WTC11 (cell line): ENCODE results near the gene ACTA2. TPM values are rescaled to one million over a fixed set of nuclear protein-coding genes. Genes with fewer than 3 reads are reported as not detected.

Source experiments
- ATAC-seq: fragments of 200-7000 bp; cut with Tn5 transposase; 2 replicates; pipeline ENCODE4 v1.10.0; 2021; ENCODE audit warnings: mild to moderate bottlenecking, moderate library complexity
- CTCF ChIA-PET: fragments of 300-600 bp; sonication (Branson Sonifier 250); formaldehyde crosslinking; loops from one replicate; lab custom pipeline; 2021; ENCODE audit warnings: antibody characterized with exemption; lab: Charles Lee
- POLR2A ChIA-PET: fragments of 350-600 bp; sonication (Branson Sonifier 250); formaldehyde crosslinking; loops from one replicate; lab custom pipeline; 2021; ENCODE audit warnings: antibody characterized with exemption; lab: Charles Lee
- DNase-seq: peaks from one replicate; pipeline ENCODE4 v3.0.0; 2021; ENCODE audit warnings: low spot score
- H3K27ac Mint-ChIP-seq: 2 replicates; pipeline ENCODE4 v1.8.0; 2021; ENCODE audit warnings: mixed read lengths
- H3K27me3 Mint-ChIP-seq: 2 replicates; pipeline ENCODE4 v1.8.0; 2021; ENCODE audit warnings: low read depth, mild to moderate bottlenecking, moderate library complexity, mixed read lengths
- H3K36me3 Mint-ChIP-seq: 2 replicates; pipeline ENCODE4 v1.8.0; 2021; ENCODE audit warnings: mixed read lengths
- H3K4me1 Mint-ChIP-seq: 2 replicates; pipeline ENCODE4 v1.8.0; 2022; ENCODE audit warnings: mixed read lengths
- H3K4me3 Mint-ChIP-seq: 2 replicates; pipeline ENCODE4 v1.8.0; 2021; ENCODE audit warnings: mild to moderate bottlenecking, moderate library complexity, mixed read lengths
- H3K9me3 Mint-ChIP-seq: 2 replicates; pipeline ENCODE4 v1.8.0; 2021; ENCODE audit warnings: mixed read lengths
- ARID4B ChIP-seq: sonication (generic); formaldehyde crosslinking; IDR thresholded peaks from 2 replicates; pipeline ENCODE4 v1.8.0; 2023; ENCODE audit warnings: missing genetic modification reagents, mild to moderate bottlenecking, borderline replicate concordance
- CREM ChIP-seq: sonication (generic); formaldehyde crosslinking; IDR thresholded peaks from 2 replicates; pipeline ENCODE4 v1.8.1; 2022; ENCODE audit warnings: mild to moderate bottlenecking, missing genetic modification reagents, moderate library complexity
- ELF4 ChIP-seq: sonication (generic); formaldehyde crosslinking; IDR thresholded peaks from 2 replicates; pipeline ENCODE4 v1.8.1; 2022; ENCODE audit warnings: low read depth, mild to moderate bottlenecking, moderate library complexity, missing genetic modification reagents
- ERG ChIP-seq: fragments of 250-450 bp; sonication (Bioruptor Pico); IDR thresholded peaks from 2 replicates; pipeline ENCODE4 v1.8.0; 2021; ENCODE audit warnings: mild to moderate bottlenecking
- ESRRA ChIP-seq: sonication (generic); formaldehyde crosslinking; IDR thresholded peaks from 2 replicates; pipeline ENCODE4 v1.8.1; 2022; ENCODE audit warnings: mild to moderate bottlenecking, missing genetic modification reagents, borderline replicate concordance
- FOXK1 ChIP-seq: sonication (generic); formaldehyde crosslinking; IDR thresholded peaks from 2 replicates; pipeline ENCODE4 v1.8.0; 2022; ENCODE audit warnings: mild to moderate bottlenecking, moderate library complexity, missing genetic modification reagents
- GTF2I ChIP-seq: fragments of 250-450 bp; sonication (Bioruptor Pico); conservative IDR thresholded peaks from 2 replicates; pipeline ENCODE4 v1.4.0; 2021; ENCODE audit warnings: mild to moderate bottlenecking
- MAX ChIP-seq: sonication (generic); formaldehyde crosslinking; IDR thresholded peaks from 2 replicates; pipeline ENCODE4 v1.8.0; 2022; ENCODE audit warnings: mild to moderate bottlenecking, missing genetic modification reagents
- MLX ChIP-seq: sonication (generic); formaldehyde crosslinking; IDR thresholded peaks from 2 replicates; pipeline ENCODE4 v1.8.1; 2023; ENCODE audit warnings: mild to moderate bottlenecking, missing genetic modification reagents, moderate library complexity
- NFE2L1 ChIP-seq: sonication (generic); formaldehyde crosslinking; IDR thresholded peaks from 2 replicates; pipeline ENCODE4 v1.8.1; 2023; ENCODE audit warnings: missing genetic modification reagents
- NR1H2 ChIP-seq: sonication (generic); formaldehyde crosslinking; IDR thresholded peaks from 2 replicates; pipeline ENCODE4 v1.9.0; 2021; ENCODE audit warnings: mild to moderate bottlenecking, moderate library complexity, missing genetic modification reagents
- RELA ChIP-seq: sonication (generic); formaldehyde crosslinking; IDR thresholded peaks from 2 replicates; pipeline ENCODE4 v1.8.1; 2022; ENCODE audit warnings: missing genetic modification reagents, mild to moderate bottlenecking, borderline replicate concordance
- RORB ChIP-seq: fragments of 250-450 bp; sonication (Bioruptor Pico); IDR thresholded peaks from 2 replicates; pipeline ENCODE4 v1.9.0; 2021; ENCODE audit warnings: mild to moderate bottlenecking
- SMAD3 ChIP-seq: sonication (generic); formaldehyde crosslinking; IDR thresholded peaks from 2 replicates; pipeline ENCODE4 v1.8.0; 2022; ENCODE audit warnings: missing genetic modification reagents, mild to moderate bottlenecking, borderline replicate concordance
- ZMAT4 ChIP-seq: fragments of 250-450 bp; sonication (Bioruptor Pico); IDR thresholded peaks from 2 replicates; pipeline ENCODE4 v1.9.0; 2021; ENCODE audit warnings: mild to moderate bottlenecking
- ZNF317 ChIP-seq: sonication (generic); formaldehyde crosslinking; IDR thresholded peaks from 2 replicates; pipeline ENCODE4 v1.8.1; 2023; ENCODE audit warnings: low read depth, mild to moderate bottlenecking, moderate library complexity, missing genetic modification reagents, borderline replicate concordance
- ZNF416 ChIP-seq: fragments of 250-450 bp; sonication (Bioruptor Pico); IDR thresholded peaks from 2 replicates; pipeline ENCODE4 v1.9.0; 2021; ENCODE audit warnings: mild to moderate bottlenecking, inconsistent platforms
- ZNF532 ChIP-seq: fragments of 250-450 bp; sonication (Bioruptor Pico); IDR thresholded peaks from 2 replicates; pipeline ENCODE4 v1.9.0; 2021; ENCODE audit warnings: mild to moderate bottlenecking, borderline replicate concordance
- total RNA-seq: library from RNA; stranded (reverse); gene quantifications from 3 replicates; pipeline ENCODE4 v1.2.3, GENCODE V29; 2021

The ACTA2 gene
- total RNA-seq, 1 experiment from 2014 or later, result 4.4 TPM

- POLR2A ChIA-PET, result no interaction called here
- H3K27ac Mint-ChIP-seq, result no peak overlapping the region
- H3K4me3 Mint-ChIP-seq, result no peak overlapping the region
These were observed 48.6 kb upstream of the ACTA2 start for GRCh38 chr10:89001024-89001728.

GRCh38 chr10:88999625-89000024, 47.1 kb upstream of the ACTA2 start:
- DNase-seq (no peak), ATAC-seq (no peak)
- ChIA-PET CTCF (no interaction called here), POLR2A (no interaction called here)
- TF ChIP-seq MLX, result no peak
- no peak for TF ChIP-seq ZMAT4
- TF ChIP-seq ARID4B (CRISPR knock-in tag), result no peak
- no peak for TF ChIP-seq ZNF532 (CRISPR knock-in tag)
- no peak for TF ChIP-seq ZNF416
- Mint-ChIP-seq H3K27ac (no peak overlapping the region), H3K27me3 (no peaks in the 10 kb centered on the region), H3K4me1 (peaks cover 8% of the 10 kb centered on the region; the same call in 1 of the 2 replicates), H3K36me3 (no peaks in the 10 kb centered on the region), H3K9me3 (no peaks in the 10 kb centered on the region), H3K4me3 (no peak overlapping the region)

More at GRCh38 chr10:89001024-89001728, 48.6 kb upstream of the ACTA2 start:
- Mint-ChIP-seq H3K4me1 (peaks cover 8% of the 10 kb centered on the region; the same call in 1 of the 2 replicates), H3K9me3 (no peaks in the 10 kb centered on the region), H3K36me3 (no peaks in the 10 kb centered on the region), H3K27me3 (no peaks in the 10 kb centered on the region)
- DNase-seq (no peak), ATAC-seq (no peak)
- TF ChIP-seq ERG (no peak), SMAD3 (CRISPR knock-in tag) (no peak), GTF2I (no peak), NR1H2 (CRISPR knock-in tag) (no peak), FOXK1 (CRISPR knock-in tag) (no peak), NFE2L1 (CRISPR knock-in tag) (no peak), ZNF317 (CRISPR knock-in tag) (no peak), ZNF416 (no peak), RORB (no peak), ELF4 (CRISPR knock-in tag) (no peak), MAX (CRISPR knock-in tag) (no peak), RELA (CRISPR knock-in tag) (no peak), CREM (CRISPR knock-in tag) (no peak), ESRRA (CRISPR knock-in tag) (no peak)
- CTCF ChIA-PET, result interaction anchor here (0.7 kb wide), 2 partner anchors 148 to 156 kb away, joined by 3 read pairs; no protein-coding TSS in a partner anchor
